ENCODE measurements around the gene TEDDM1. TPM values are rescaled to one million over a fixed set of nuclear protein-coding genes. Genes with fewer than 3 reads are reported as not detected.

Gene TEDDM1
- total RNA-seq, 2 experiments from 2014 or later: not detected

DNA sequence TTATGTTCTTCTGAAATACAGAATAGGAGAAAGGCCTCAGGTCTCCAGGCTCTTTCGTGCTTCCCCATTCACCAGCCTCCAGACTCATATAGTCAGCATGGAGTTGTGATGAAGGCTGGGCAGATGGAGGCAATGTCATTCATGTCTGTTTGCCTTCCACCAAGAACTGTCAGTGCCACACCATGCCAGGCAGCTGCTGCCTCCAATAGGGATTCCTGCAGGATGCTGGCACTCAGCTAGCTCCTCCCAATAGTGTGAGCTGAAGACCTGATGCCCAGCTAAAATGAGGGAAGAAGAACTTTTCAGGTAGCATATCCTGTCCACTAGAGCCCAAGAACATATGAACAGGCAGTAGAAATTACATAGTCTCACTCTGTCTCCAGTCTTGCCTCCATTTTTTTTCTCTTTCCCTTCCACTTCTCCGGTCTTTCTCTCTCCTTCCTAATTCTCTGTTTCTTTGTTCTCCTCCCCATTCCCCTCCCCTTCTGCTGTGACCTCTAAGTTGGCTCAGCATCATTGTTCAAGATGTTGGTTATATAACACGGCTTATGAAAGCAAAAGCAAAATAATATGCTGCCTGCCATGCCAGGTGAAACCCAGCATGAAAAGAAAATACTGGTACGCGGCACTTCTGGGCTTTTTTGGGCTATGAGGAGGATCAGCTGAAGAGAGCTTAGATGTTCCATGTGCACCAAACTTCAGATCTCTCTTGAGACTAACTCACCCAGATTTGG lies 26.2 kb downstream of the TEDDM1 start:
- DNase-seq: no peak
- H3K4me1 Mint-ChIP-seq: no peaks in the 10 kb centered on the region

DNA sequence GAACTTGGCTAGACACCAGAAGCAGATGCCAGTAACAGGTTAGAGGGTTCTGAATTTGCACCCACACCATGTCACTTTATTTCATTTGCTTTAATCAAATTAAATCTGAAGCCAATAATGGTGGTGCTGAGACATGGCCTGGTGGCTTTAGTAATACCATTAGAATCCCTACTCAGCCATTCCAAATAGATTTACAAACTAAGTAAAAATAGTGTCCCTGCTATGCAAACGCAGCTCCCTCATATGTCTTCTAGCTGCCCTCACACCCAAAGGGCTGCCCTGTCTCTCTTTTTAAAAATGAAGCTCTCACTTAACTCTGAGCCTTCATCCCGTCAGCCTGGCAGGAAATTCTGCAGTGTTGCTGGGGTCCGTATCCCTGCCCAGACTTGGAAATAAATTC lies 29.9 kb downstream of the TEDDM1 start:
- Mint-ChIP-seq H3K4me3 (no peak overlapping the region), H3K27ac (no peak overlapping the region), H3K4me1 (no peaks in the 10 kb centered on the region), H3K9me3 (no peaks in the 10 kb centered on the region), H3K27me3 (no peaks in the 10 kb centered on the region), H3K36me3 (no peaks in the 10 kb centered on the region)
- DNase-seq: no peak

More for the DNA sequence above, 26.2 kb downstream of the TEDDM1 start:
- Mint-ChIP-seq H3K27me3 (no peaks in the 10 kb centered on the region), H3K4me3 (no peak overlapping the region), H3K9me3 (no peaks in the 10 kb centered on the region), H3K27ac (no peak overlapping the region), H3K36me3 (no peaks in the 10 kb centered on the region)

DNA sequence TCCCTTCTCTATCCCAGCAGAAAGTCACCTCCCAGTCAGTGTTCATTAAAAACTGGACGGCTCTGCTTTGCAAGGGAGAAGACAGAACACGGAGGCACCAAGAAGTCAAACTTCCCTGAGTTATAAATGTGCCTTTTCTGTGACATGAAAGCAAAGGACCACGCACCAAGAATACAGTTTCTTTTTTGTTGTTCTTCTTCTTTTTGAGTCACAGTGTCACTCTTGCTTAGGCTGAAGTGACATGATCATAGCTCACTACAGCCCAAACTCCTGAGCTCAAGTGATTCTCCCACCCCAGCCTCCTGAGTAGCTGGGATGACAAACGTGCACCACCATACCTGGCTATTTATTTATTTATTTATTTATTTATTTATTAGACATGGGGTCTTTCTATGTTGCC lies 31.6 kb downstream of the TEDDM1 start:
- no peak overlapping the region for H3K4me3 Mint-ChIP-seq

DNA sequence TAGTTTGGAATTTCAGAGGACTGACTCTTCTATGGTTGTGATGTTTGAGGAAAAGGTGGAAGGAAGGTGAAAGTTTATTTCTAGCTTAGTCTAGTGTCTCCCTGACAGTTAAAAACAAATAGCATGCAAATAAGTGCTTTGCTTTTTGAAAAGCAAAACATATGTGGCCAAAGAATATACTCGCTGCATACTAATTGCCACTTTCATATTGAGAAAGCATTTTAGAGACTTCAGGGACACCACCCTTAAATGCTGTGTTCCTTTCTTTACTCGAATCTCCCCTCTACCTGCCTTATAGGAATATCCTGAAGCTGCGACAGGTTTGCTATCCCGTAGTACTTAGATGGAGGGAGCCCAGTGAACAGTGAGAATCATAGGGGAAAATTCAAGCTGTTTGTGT lies 32.1 kb downstream of the TEDDM1 start:
- H3K27me3 Mint-ChIP-seq: no peaks in the 10 kb centered on the region
- H3K4me1 Mint-ChIP-seq: no peaks in the 10 kb centered on the region
- no peak for DNase-seq
- no peaks in the 10 kb centered on the region for H3K9me3 Mint-ChIP-seq
- H3K36me3 Mint-ChIP-seq: no peaks in the 10 kb centered on the region
- H3K4me3 Mint-ChIP-seq: no peak overlapping the region
- H3K27ac Mint-ChIP-seq: no peak overlapping the region

More for the DNA sequence above, 31.6 kb downstream of the TEDDM1 start:
- Mint-ChIP-seq H3K27me3 (no peaks in the 10 kb centered on the region), H3K9me3 (no peaks in the 10 kb centered on the region), H3K27ac (no peak overlapping the region), H3K4me1 (no peaks in the 10 kb centered on the region), H3K36me3 (no peaks in the 10 kb centered on the region)
- DNase-seq: no peak

DNA sequence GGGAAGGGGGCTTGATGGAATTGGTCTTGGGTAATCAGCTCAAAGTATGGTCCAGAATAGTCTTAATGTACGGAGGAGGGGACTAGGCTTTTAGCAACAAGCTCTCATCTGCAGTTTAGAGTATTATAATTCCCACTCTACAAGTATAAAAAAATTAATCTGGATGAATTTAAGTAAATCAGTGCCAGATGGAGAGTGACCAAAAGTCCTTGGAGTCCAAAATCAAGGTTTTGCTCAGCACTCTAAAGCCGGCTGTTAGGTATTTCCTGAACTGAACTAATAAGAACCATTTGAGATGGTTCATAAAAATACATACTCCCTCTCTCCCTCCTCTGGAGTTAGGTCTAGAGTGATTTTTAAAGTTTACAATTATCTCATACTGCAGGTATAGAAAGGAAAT lies 32.5 kb downstream of the TEDDM1 start:
- H3K36me3 Mint-ChIP-seq: no peaks in the 10 kb centered on the region
- H3K27me3 Mint-ChIP-seq: no peaks in the 10 kb centered on the region
- DNase-seq: no peak
- H3K27ac Mint-ChIP-seq: no peak overlapping the region
- no peak overlapping the region for H3K4me3 Mint-ChIP-seq
- H3K4me1 Mint-ChIP-seq: no peaks in the 10 kb centered on the region
- H3K9me3 Mint-ChIP-seq: no peaks in the 10 kb centered on the region

- H3K27ac Mint-ChIP-seq: no peak overlapping the region
- H3K36me3 Mint-ChIP-seq: no peaks in the 10 kb centered on the region
- H3K9me3 Mint-ChIP-seq: no peaks in the 10 kb centered on the region
- no peak for DNase-seq
- H3K4me3 Mint-ChIP-seq: no peak overlapping the region
- H3K27me3 Mint-ChIP-seq: no peaks in the 10 kb centered on the region
- H3K4me1 Mint-ChIP-seq: no peaks in the 10 kb centered on the region
Measured at GRCh38 chr1:182366596-182366995, 33.9 kb downstream of the TEDDM1 start.

GRCh38 chr1:182359645-182360044 lies 40.8 kb downstream of the TEDDM1 start:
- no peaks in the 10 kb centered on the region for H3K36me3 Mint-ChIP-seq
- no peaks in the 10 kb centered on the region for H3K4me1 Mint-ChIP-seq
- H3K27ac Mint-ChIP-seq: no peak overlapping the region
- no peak for DNase-seq
- H3K9me3 Mint-ChIP-seq: no peaks in the 10 kb centered on the region
- no peaks in the 10 kb centered on the region for H3K27me3 Mint-ChIP-seq
- H3K4me3 Mint-ChIP-seq: no peak overlapping the region

DNA sequence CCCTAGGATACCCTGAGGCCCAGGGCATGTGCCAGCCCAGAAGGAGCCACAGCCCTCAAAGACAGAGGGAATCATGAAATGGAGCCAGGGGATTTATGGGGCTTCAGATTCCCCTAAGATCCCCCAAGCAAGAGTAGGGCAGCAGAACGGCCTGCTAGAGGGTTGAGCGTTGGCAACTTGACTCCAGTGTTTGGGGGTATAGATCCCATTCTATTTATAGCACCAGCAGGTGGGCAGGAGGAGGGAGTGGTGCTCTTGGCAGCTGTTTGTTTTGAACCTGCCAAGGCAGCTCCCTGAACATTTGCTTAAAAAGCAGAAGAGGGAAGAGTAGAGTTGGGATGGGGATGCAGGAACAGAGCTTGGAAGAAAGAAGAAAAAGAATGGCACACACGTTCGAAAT lies 42.6 kb downstream of the TEDDM1 start:
- H3K27me3 Mint-ChIP-seq: no peaks in the 10 kb centered on the region
- no peak for DNase-seq
- no peaks in the 10 kb centered on the region for H3K4me1 Mint-ChIP-seq
- H3K27ac Mint-ChIP-seq: no peak overlapping the region
- H3K36me3 Mint-ChIP-seq: no peaks in the 10 kb centered on the region
- no peak overlapping the region for H3K4me3 Mint-ChIP-seq
- H3K9me3 Mint-ChIP-seq: no peaks in the 10 kb centered on the region

DNA sequence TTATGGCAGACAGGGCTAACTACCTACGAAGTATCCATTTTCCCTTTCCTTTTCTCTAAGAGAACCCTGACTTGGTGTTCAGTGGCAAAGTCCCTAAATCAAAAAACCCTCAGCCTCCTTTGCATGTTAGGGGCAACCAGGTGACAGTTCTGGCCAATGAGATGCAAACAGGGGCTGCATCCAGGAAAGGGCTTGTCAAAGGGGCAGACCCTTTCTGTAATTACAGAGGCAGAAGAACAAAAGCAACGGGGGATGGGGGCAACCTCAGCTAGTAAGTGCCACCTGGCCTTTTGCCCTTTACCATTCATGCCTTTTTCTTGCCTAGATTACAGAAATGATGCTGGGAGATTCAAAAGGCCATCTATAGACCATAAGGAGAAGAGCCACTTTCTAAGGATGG lies 43.3 kb downstream of the TEDDM1 start:
- DNase-seq: no peak
- no peaks in the 10 kb centered on the region for H3K9me3 Mint-ChIP-seq
- H3K4me3 Mint-ChIP-seq: no peak overlapping the region
- no peaks in the 10 kb centered on the region for H3K27me3 Mint-ChIP-seq
- H3K36me3 Mint-ChIP-seq: no peaks in the 10 kb centered on the region
- no peak overlapping the region for H3K27ac Mint-ChIP-seq
- no peaks in the 10 kb centered on the region for H3K4me1 Mint-ChIP-seq

DNA sequence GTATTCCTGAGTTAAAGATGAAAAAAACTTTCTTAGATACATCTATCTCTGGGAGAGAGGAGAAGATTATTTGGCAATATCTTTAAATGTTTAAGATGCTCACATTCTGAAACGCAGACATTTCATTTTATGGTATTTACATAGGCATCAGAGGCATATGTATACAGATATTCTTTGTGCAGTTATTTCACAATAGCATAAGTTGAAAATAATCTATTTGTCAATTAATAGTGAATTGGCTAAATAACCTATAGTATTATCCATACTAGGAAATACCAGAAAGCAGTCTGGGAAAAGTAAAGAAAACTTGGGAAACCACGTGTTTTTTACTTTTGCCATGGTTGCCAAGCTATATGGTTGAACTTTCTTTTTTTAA lies 44.8 kb downstream of the TEDDM1 start:
- H3K36me3 Mint-ChIP-seq: no peaks in the 10 kb centered on the region
- no peak overlapping the region for H3K27ac Mint-ChIP-seq
- H3K4me3 Mint-ChIP-seq: no peak overlapping the region
- H3K9me3 Mint-ChIP-seq: no peaks in the 10 kb centered on the region
- DNase-seq: no peak
- H3K4me1 Mint-ChIP-seq: no peaks in the 10 kb centered on the region
- no peaks in the 10 kb centered on the region for H3K27me3 Mint-ChIP-seq

- H3K9me3 Mint-ChIP-seq: no peaks in the 10 kb centered on the region
- no peak for DNase-seq
- H3K27me3 Mint-ChIP-seq: no peaks in the 10 kb centered on the region
- H3K36me3 Mint-ChIP-seq: no peaks in the 10 kb centered on the region
- H3K4me1 Mint-ChIP-seq: no peaks in the 10 kb centered on the region
- H3K27ac Mint-ChIP-seq: no peak overlapping the region
- no peak overlapping the region for H3K4me3 Mint-ChIP-seq
Measured at GRCh38 chr1:182351790-182352364, 48.6 kb downstream of the TEDDM1 start.

DNA sequence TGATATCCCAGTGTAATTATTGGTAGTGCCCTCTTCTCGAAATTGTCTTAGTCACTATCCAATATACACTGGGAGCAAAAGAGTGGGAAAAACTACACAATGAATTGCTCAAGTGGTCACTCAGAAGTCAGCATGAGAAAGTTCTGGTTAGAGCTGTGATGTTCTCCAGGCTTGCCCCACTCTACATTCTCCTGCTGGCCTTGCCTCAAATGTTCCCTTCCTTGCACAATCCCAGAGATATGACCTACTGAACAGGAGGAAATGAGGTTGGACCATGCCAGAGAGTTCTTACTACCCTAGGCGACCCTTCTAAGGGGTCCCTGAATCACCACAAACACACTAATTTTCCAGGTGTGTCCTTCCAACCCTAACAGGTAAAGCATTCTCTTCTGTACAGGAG lies 49.6 kb downstream of the TEDDM1 start:
- H3K4me1 Mint-ChIP-seq: no peaks in the 10 kb centered on the region
- no peaks in the 10 kb centered on the region for H3K36me3 Mint-ChIP-seq
- no peaks in the 10 kb centered on the region for H3K27me3 Mint-ChIP-seq
- no peaks in the 10 kb centered on the region for H3K9me3 Mint-ChIP-seq
- no peak for DNase-seq
- no peak overlapping the region for H3K4me3 Mint-ChIP-seq
- H3K27ac Mint-ChIP-seq: no peak overlapping the region

- no peak for DNase-seq
- no peaks in the 10 kb centered on the region for H3K27me3 Mint-ChIP-seq
- H3K4me3 Mint-ChIP-seq: no peak overlapping the region
- no peaks in the 10 kb centered on the region for H3K4me1 Mint-ChIP-seq
- H3K27ac Mint-ChIP-seq: no peak overlapping the region
- H3K9me3 Mint-ChIP-seq: no peaks in the 10 kb centered on the region
- no peaks in the 10 kb centered on the region for H3K36me3 Mint-ChIP-seq
Measured at GRCh38 chr1:182348961-182349747, 51.3 kb downstream of the TEDDM1 start.

All from activated naive CD8-positive, alpha-beta T cell treated with anti-CD3 and anti-CD28 coated beads for 36 hours (primary cell).